ENCODE data around the gene SPATA3.
A peak's percentile ranks its signal among the peaks of the same experiment; 100 is the strongest.

SPATA3 gene

GRCh38 chr2:231051116-231051515 is 55.2 kb downstream of the SPATA3 start:
- no peak for DNase-seq

DNA sequence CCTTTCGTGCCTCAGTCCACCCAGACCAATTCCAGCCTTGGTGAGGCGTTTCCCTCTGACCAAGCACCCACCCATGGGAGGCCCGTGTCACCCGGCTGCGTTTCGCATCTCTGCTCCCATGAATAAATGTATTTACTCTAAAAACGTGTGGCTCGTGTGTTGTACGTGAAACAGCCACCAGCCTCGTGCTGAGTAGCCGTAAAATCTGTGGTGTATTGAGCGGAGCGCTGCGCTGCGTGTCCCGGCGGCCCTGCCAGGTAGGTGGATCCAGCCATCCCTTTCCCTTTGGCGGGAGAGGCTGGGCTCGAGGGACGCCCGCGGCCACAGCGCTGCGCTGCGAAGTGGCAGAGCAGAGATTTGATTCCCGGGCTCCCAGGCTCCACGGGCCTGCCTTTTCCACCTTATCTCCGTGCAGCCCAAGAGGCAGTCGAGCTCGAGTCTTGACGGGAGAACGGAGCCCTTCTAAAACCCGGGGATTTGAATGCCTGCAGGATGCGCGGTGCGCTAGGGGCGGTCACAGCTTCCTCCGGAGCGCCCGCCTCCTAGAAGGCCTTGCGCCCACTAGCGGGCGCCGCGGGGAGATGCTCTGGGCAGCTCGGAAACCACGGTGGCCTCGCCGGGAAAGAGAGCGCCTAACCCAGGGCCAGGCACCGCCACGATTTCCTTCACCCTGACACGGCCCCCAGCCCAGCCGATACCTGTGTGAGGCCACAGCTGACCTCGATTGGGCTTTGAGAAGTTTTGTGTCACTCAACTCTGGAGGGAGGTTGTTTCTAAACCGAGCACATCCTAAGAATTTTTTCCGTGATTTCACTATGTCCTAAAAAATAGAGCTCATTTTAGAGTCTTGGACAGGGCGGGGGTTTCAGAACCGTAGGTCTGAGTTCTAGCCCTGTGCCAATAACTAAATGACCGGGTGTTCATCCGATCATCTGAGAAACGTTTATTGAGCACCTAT is 56.9 kb downstream of the SPATA3 start:
- peak; percentile 74 for DNase-seq

GRCh38 chr2:231053846-231054245 is 57.9 kb downstream of the SPATA3 start:
- no peak for DNase-seq

DNA sequence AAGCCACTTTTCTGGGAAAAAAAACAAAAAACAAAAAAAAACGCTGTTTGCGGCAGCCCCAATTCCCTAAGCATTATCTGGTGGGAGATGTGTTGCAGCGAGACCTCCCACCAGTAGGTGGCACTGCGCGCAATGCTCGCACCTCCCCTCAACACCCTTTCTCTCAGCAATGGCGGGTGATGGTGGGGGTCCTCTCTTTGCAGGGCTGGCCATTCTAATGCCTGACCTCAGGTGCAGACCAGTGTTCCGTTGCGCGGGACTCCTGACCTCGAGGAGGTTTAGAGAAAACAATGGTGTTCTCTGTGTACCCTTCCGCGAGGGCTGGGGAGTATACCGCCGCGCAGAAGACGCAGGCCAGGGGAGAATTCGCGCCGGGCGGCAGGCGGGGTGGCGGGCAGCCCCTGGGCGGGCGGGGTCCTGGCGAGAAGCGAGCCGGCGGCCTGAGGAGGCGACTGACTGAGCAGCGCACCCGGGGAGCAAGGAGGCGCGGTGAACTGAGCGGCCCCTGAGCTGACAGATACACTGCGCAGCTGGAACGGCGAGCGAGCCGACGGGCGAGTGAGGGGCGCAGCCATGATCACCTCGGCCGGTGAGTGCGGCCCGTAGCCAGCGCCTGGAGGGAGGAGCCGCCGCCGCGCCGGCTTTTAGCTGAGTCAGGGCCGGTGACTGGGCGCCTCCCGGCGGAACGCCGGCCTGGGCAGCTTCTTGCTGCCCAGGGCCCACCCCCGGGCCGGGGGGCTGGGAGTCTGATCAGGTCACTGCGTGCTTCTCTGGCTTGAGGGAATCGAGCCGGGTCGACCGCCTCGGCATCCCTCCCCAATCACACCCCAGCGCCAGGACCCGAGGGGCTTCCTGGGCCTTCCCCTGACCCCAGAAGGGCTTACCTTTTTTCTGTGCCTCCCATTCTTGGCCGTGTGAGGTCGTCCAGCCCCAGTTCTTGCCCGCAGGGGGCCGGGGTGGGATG is 60.8 kb downstream of the SPATA3 start, which contains the start of gene PSMD1:
TSS of gene PSMD1 (plus strand) at position 415 of the 964 bp plus-strand sequence. CDS start at position 574, 159 bp downstream.
- DNase-seq = peak; percentile 78

DNA sequence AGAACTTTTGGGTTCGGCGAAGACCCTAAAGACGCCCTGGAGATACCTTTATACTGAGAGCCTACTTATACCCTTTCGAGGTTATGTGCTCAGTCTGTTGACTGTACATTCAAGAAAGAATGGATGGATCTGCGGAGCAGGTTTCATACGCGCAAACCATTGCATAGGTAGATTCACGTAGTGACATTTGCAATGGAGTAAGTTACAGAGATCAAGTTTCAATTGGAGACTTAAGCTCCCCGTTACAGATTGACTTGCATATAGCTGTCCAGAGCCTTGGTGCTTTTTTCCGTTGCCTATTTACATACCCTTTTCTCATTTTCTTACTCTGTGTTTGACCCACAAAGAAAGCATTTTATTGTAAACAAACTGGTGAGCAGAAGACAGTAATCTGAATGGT is 61.7 kb downstream of the SPATA3 start:
- DNase-seq = no peak
